Measurements from ENCODE around the gene MRPL38. TPM values are rescaled to one million over a fixed set of nuclear protein-coding genes. Genes with fewer than 3 reads are reported as not detected.

MRPL38 gene
- total RNA-seq, 2 donors from 2014 or later, result 103 to 118 TPM

- Mint-ChIP-seq H3K4me3 (no peak overlapping the region), H3K9me3 (no peaks in the 10 kb centered on the region), H3K27me3 (ENCODE audit: insufficient read depth) (no peaks in the 10 kb centered on the region), H3K4me1 (no peaks in the 10 kb centered on the region), H3K27ac (no peak overlapping the region), H3K36me3 (ENCODE audit: low read depth) (peaks cover 15% of the 10 kb centered on the region)
- H3K9me3 ChIP-seq (ENCODE audit: control insufficient read depth, low read length), result no peaks in the 10 kb centered on the region
- no peak overlapping the region for H3K9ac ChIP-seq (ENCODE audit: extremely low read depth, low read length, poor library complexity, severe bottlenecking)
- 93 to 94% methylated on average over 3 to 11 of the region's 11 CpGs for whole genome bisulfite sequencing, 2 experiments (ENCODE audit: insufficient coverage in 1 of 2, insufficient read length in 1 of 2)
- no peak for DNase-seq
- TF ChIP-seq CTCF (conservative IDR thresholded peaks at IDR 0.05), result no peak
- H3K27ac ChIP-seq (ENCODE audit: low read depth, low read length), result no peak overlapping the region
- no peaks in the 10 kb centered on the region for H3K27me3 ChIP-seq (ENCODE audit: control insufficient read depth, insufficient read depth, low read length, poor library complexity, severe bottlenecking)
- H3K36me3 ChIP-seq (ENCODE audit: control insufficient read depth, insufficient read depth, low read length), result peaks cover 13% of the 10 kb centered on the region
- H3K4me3 ChIP-seq (ENCODE audit: low read length), result no peak overlapping the region
- H3K4me1 ChIP-seq (ENCODE audit: control insufficient read depth, insufficient read depth, low read length), result no peaks in the 10 kb centered on the region
Observed at GRCh38 chr17:75925103-75925502, 20.4 kb upstream of the MRPL38 start.

GRCh38 chr17:75922963-75923874 is 18.5 kb upstream of the MRPL38 start:
- H3K27me3 ChIP-seq (ENCODE audit: control insufficient read depth, insufficient read depth, low read length, poor library complexity, severe bottlenecking), result no peaks in the 10 kb centered on the region
- no peak for TF ChIP-seq CTCF (conservative IDR thresholded peaks at IDR 0.05)

GRCh38 chr17:75922173-75922961 is 17.7 kb upstream of the MRPL38 start:
- TF ChIP-seq CTCF (conservative IDR thresholded peaks at IDR 0.05), result no peak
- DNase-seq, result no peak
- Histone ChIP-seq H3K9me3 (ENCODE audit: control insufficient read depth, low read length) (no peaks in the 10 kb centered on the region), H3K36me3 (ENCODE audit: control insufficient read depth, insufficient read depth, low read length) (peaks cover 11% of the 10 kb centered on the region), H3K27me3 (ENCODE audit: control insufficient read depth, insufficient read depth, low read length, poor library complexity, severe bottlenecking) (no peaks in the 10 kb centered on the region), H3K27ac (ENCODE audit: low read depth, low read length) (no peak overlapping the region), H3K4me1 (ENCODE audit: control insufficient read depth, insufficient read depth, low read length) (no peaks in the 10 kb centered on the region), H3K9ac (ENCODE audit: extremely low read depth, low read length, poor library complexity, severe bottlenecking) (no peak overlapping the region), H3K4me3 (ENCODE audit: low read length) (no peak overlapping the region)
- Mint-ChIP-seq H3K9me3 (no peaks in the 10 kb centered on the region), H3K27ac (no peak overlapping the region), H3K4me3 (no peak overlapping the region), H3K27me3 (ENCODE audit: insufficient read depth) (no peaks in the 10 kb centered on the region), H3K36me3 (ENCODE audit: low read depth) (peaks cover 18% of the 10 kb centered on the region), H3K4me1 (no peaks in the 10 kb centered on the region)
- 95 to 96% methylated on average over 13 to 18 of the region's 18 CpGs for WGBS, 2 experiments (ENCODE audit: insufficient coverage in 1 of 2, insufficient read length in 1 of 2)

More at GRCh38 chr17:75922963-75923874, 18.5 kb upstream of the MRPL38 start:
- H3K9me3 ChIP-seq (ENCODE audit: control insufficient read depth, low read length), result no peaks in the 10 kb centered on the region
- no peak overlapping the region for H3K4me3 ChIP-seq (ENCODE audit: low read length)
- no peak overlapping the region for H3K27ac Mint-ChIP-seq
- peaks cover 22% of the 10 kb centered on the region for H3K36me3 Mint-ChIP-seq (ENCODE audit: low read depth)
- no peaks in the 10 kb centered on the region for H3K9me3 Mint-ChIP-seq
- H3K36me3 ChIP-seq (ENCODE audit: control insufficient read depth, insufficient read depth, low read length), result peaks cover 13% of the 10 kb centered on the region
- 93 to 95% methylated on average over 11 to 19 of the region's 19 CpGs for WGBS, 2 experiments (ENCODE audit: insufficient coverage in 1 of 2, insufficient read length in 1 of 2)
- H3K9ac ChIP-seq (ENCODE audit: extremely low read depth, low read length, poor library complexity, severe bottlenecking), result no peak overlapping the region
- no peaks in the 10 kb centered on the region for H3K4me1 Mint-ChIP-seq
- no peaks in the 10 kb centered on the region for H3K27me3 Mint-ChIP-seq (ENCODE audit: insufficient read depth)
- H3K4me3 Mint-ChIP-seq, result no peak overlapping the region
- H3K4me1 ChIP-seq (ENCODE audit: control insufficient read depth, insufficient read depth, low read length), result no peaks in the 10 kb centered on the region
- DNase-seq, result no peak
- no peak overlapping the region for H3K27ac ChIP-seq (ENCODE audit: low read depth, low read length)

Data from endodermal cell (in vitro differentiated cells).